Right cardiac atrium (tissue), 5 donors: ENCODE measurements around the gene APOF. TPM values are rescaled to one million over a fixed set of nuclear protein-coding genes. Genes with fewer than 3 reads are reported as not detected.

ENCODE experiments used
- ATAC-seq, 2 donors: fragments of 200-7000 bp; cut with Tn5 transposase; one replicate each; pipeline versions ENCODE4 v1.8.0 to v1.9.1; 2020; ENCODE audit warnings: moderate library complexity in 2 of 2, mild to moderate bottlenecking in 1 of 2
- DNase-seq, 3 donors: peaks; one replicate each; pipeline ENCODE4 v3.0.0-alpha.2; 2020
- H3K27ac ChIP-seq: one replicate; pipeline ENCODE4 v1.5.1; 2013; ENCODE audit warnings: mild to moderate bottlenecking, low read length, control low read depth, moderate library complexity
- H3K27me3 ChIP-seq: one replicate; pipeline ENCODE4 v1.6.1; 2013; ENCODE audit not compliant: control insufficient read depth, insufficient read depth
- H3K4me1 ChIP-seq: one replicate; pipeline ENCODE4 v1.6.1; 2013; ENCODE audit warnings: low read length; ENCODE audit not compliant: control insufficient read depth, insufficient read depth
- H3K4me3 ChIP-seq: one replicate; pipeline ENCODE4 v1.5.1; 2013; ENCODE audit warnings: low read length, control low read depth
- H3K9me3 ChIP-seq: one replicate; pipeline ENCODE4 v1.6.1; 2013; ENCODE audit warnings: low read length; ENCODE audit not compliant: control insufficient read depth
- WGBS: extraction: QIAGEN DNeasy Blood & Tissue Kit; methylation state at CpG from one replicate; pipeline ENCODE4 v1.1.7; 2013; 5-methylcytosine and 5-hydroxymethylcytosine counted together
- intact Hi-C, 4 donors: fragments of 100-400 bp; cut with DNase I; formaldehyde crosslinking; loops; one replicate each; pipeline versions ENCODE4 v1.11.0 to v1.14.0; 2022 to 2023
- polyA plus RNA-seq: library from polyadenylated mRNA; stranded (reverse); fragments of 200-250 nt; gene quantifications from one replicate; pipeline ENCODE4 v1.2.3, GENCODE V29; 2013
- total RNA-seq, 4 donors: library from RNA; stranded (reverse); fragmentation: NEBNext Ultra II Directional; extraction: Animal tissue kit (Norgen Biotek cat#: 25700); gene quantifications; one replicate each; pipeline ENCODE4 v1.2.1, GENCODE V29; 2021
- donor health status: healthy with polysubstance abuse.
- donor health status: DM: no; HTN: yes; CAD: no.
- donor health status: DM: no; HTN: no; CAD: no.
- donor health status: DM: no; HTN: yes; CAD: no; lungs with severe emphysema.
- donor health status: DM: yes; HTN: yes; CAD: no.

APOF gene
- total and polyA plus RNA-seq, 5 donors = not detected

GRCh38 chr12:56311003-56311402 lies 51.7 kb downstream of the APOF start:
- intact Hi-C loops = loop anchor here in 1 of 4 donors (10.0 kb wide), 1 partner anchor 106 kb away; no protein-coding TSS in a partner anchor
- Histone ChIP-seq H3K4me3 (no peak overlapping the region), H3K27me3 (no peaks in the 10 kb centered on the region), H3K9me3 (no peaks in the 10 kb centered on the region), H3K4me1 (no peaks in the 10 kb centered on the region), H3K27ac (no peak overlapping the region)
- WGBS = 93% methylated on average over 12 of the region's 12 CpGs
- DNase-seq (no peak), ATAC-seq (no peak)

Other genes with a start within 250 kb of the APOF start
- 1,000 to 10,000 TPM; 2,156 to 2,505 (median 2,353) TPM for gene RPL41, start 246.2 kb downstream of the APOF start, total RNA-seq
- 2,026 TPM for gene RPL41, start 246.2 kb downstream of the APOF start, polyA plus RNA-seq
- gene ZC3H10, start 244.6 kb downstream of the APOF start, total RNA-seq = 1 to 10 TPM; 6.1 to 8.6 (median 6.7) TPM
- 2.7 TPM for gene ZC3H10, start 244.6 kb downstream of the APOF start, polyA plus RNA-seq
- gene ESYT1, start 234.6 kb downstream of the APOF start, total RNA-seq = 10 to 100 TPM; 30.7 to 38.5 (median 33.6) TPM
- 29.1 TPM for gene ESYT1, start 234.6 kb downstream of the APOF start, polyA plus RNA-seq
- 10 to 100 TPM; 48.4 to 74.6 (median 60.2) TPM for gene MYL6B, start 210.3 kb downstream of the APOF start, total RNA-seq
- 65.7 TPM for gene MYL6B, start 210.3 kb downstream of the APOF start, polyA plus RNA-seq
- gene MYL6, start 204.5 kb downstream of the APOF start, total RNA-seq = 1,000 to 10,000 TPM in 1 of 4 donors, 100 to 1,000 TPM in 3; 592 to 1,178 (median 826) TPM
- gene MYL6, start 204.5 kb downstream of the APOF start, polyA plus RNA-seq = 1,131 TPM
- 10 to 100 TPM; 63.2 to 94.6 (median 72.2) TPM for gene SMARCC2, start 173.4 kb downstream of the APOF start, total RNA-seq
- gene SMARCC2, start 173.4 kb downstream of the APOF start, polyA plus RNA-seq = 28.6 TPM
- 10 to 100 TPM; 43.5 to 63.2 (median 47.0) TPM for gene RNF41, start 140.9 kb downstream of the APOF start, total RNA-seq
- 17.4 TPM for gene RNF41, start 140.9 kb downstream of the APOF start, polyA plus RNA-seq
- 10 to 100 TPM; 20.2 to 26.0 (median 24.4) TPM for gene NABP2, start 138.5 kb downstream of the APOF start, total RNA-seq
- gene NABP2, start 138.5 kb downstream of the APOF start, polyA plus RNA-seq = 19.1 TPM
- under 1 TPM in 1 of 4 donors, not detected in 3; 0.49 TPM for gene SLC39A5, start 132.8 kb downstream of the APOF start, total RNA-seq
- 0.18 TPM for gene SLC39A5, start 132.8 kb downstream of the APOF start, polyA plus RNA-seq
- 10 to 100 TPM; 22.8 to 30.7 (median 25.6) TPM for gene ANKRD52, start 104.5 kb downstream of the APOF start, total RNA-seq
- 13.4 TPM for gene ANKRD52, start 104.5 kb downstream of the APOF start, polyA plus RNA-seq
- 100 to 1,000 TPM in 3 of 4 donors, 10 to 100 TPM in 1; 98.5 to 166 (median 117) TPM for gene COQ10A, start 95.9 kb downstream of the APOF start, total RNA-seq
- 159 TPM for gene COQ10A, start 95.9 kb downstream of the APOF start, polyA plus RNA-seq
- 100 to 1,000 TPM; 454 to 594 (median 571) TPM for gene CS, start 62.5 kb downstream of the APOF start, total RNA-seq
- gene CS, start 62.5 kb downstream of the APOF start, polyA plus RNA-seq = 250 TPM
- gene CNPY2, start 46.9 kb downstream of the APOF start, total RNA-seq = 10 to 100 TPM; 52.4 to 65.1 (median 55.1) TPM
- gene CNPY2, start 46.9 kb downstream of the APOF start, polyA plus RNA-seq = 69.7 TPM
- gene PAN2, start 28.9 kb downstream of the APOF start, total RNA-seq = 10 to 100 TPM; 39.9 to 58.3 (median 49.1) TPM
- 33.1 TPM for gene PAN2, start 28.9 kb downstream of the APOF start, polyA plus RNA-seq
- not detected for gene IL23A, start 24.0 kb downstream of the APOF start, total RNA-seq
- 0.32 TPM for gene IL23A, start 24.0 kb downstream of the APOF start, polyA plus RNA-seq
- 10 to 100 TPM; 44.6 to 67.6 (median 53.5) TPM for gene STAT2, start 2.8 kb downstream of the APOF start, total RNA-seq
- gene STAT2, start 2.8 kb downstream of the APOF start, polyA plus RNA-seq = 29.9 TPM
- 1 to 10 TPM; 2.2 to 3.9 (median 3.6) TPM for gene TIMELESS, start 86.6 kb upstream of the APOF start, total RNA-seq
- 2.2 TPM for gene TIMELESS, start 86.6 kb upstream of the APOF start, polyA plus RNA-seq
- gene MIP, start 91.8 kb upstream of the APOF start, total RNA-seq = under 1 TPM in 3 of 4 donors, not detected in 1; 0.14 to 0.34 (median 0.25) TPM
- gene MIP, start 91.8 kb upstream of the APOF start, polyA plus RNA-seq = 0.14 TPM
- gene SPRYD4, start 105.7 kb upstream of the APOF start, total RNA-seq = 1 to 10 TPM; 2.6 to 3.3 (median 2.7) TPM
- gene SPRYD4, start 105.7 kb upstream of the APOF start, polyA plus RNA-seq = 3.1 TPM
- gene GLS2, start 125.3 kb upstream of the APOF start, total RNA-seq = 1 to 10 TPM in 1 of 4 donors, under 1 TPM in 3; 0.42 to 1.2 (median 0.57) TPM
- gene GLS2, start 125.3 kb upstream of the APOF start, polyA plus RNA-seq = 0.63 TPM
- 10 to 100 TPM; 29.6 to 41.4 (median 37.6) TPM for gene RBMS2, start 159.0 kb upstream of the APOF start, total RNA-seq
- 11.0 TPM for gene RBMS2, start 159.0 kb upstream of the APOF start, polyA plus RNA-seq